C4-2B (cell line): ENCODE data around the gene NMNAT1.
A peak's percentile ranks its signal among the peaks of the same experiment; 100 is the strongest.
"Not testable (repeated sequence)": the region's sequence is repeated elsewhere in the genome, so short reads cannot be mapped to it uniquely, and the experiment has no call there.

Experiments
- H3K27ac ChIP-seq: fragments of 450-650 bp; 2 replicates; pipeline ENCODE4 v1.5.1; 2017
- CTCF ChIP-seq: fragments of 450-650 bp; conservative IDR thresholded peaks from 2 replicates; pipeline ENCODE4 v1.5.1; 2017; ENCODE audit warnings: mild to moderate bottlenecking
- ZFX ChIP-seq: fragments of 450-650 bp; IDR thresholded peaks from 2 replicates; pipeline ENCODE4 v1.6.1; 2017

Gene NMNAT1

GRCh38 chr1:9910423-9911178 lies 32.7 kb upstream of the NMNAT1 start:
- TF ChIP-seq ZFX, result peak; percentile 31; the same call in 1 of the 2 replicates
- TF ChIP-seq CTCF, result no peak
- peak overlapping the region; percentile 78 for H3K27ac ChIP-seq

GRCh38 chr1:9912264-9912936 lies 30.9 kb upstream of the NMNAT1 start:
- no peak overlapping the region; the same call in 1 of the 2 replicates for H3K27ac ChIP-seq
- TF ChIP-seq CTCF (no peak), ZFX (no peak)

- TF ChIP-seq ZFX (no peak), CTCF (no peak)
- H3K27ac ChIP-seq, result no peak overlapping the region
Measured at GRCh38 chr1:9914610-9914937, 28.7 kb upstream of the NMNAT1 start.

GRCh38 chr1:9916452-9916851 lies 26.8 kb upstream of the NMNAT1 start:
- H3K27ac ChIP-seq, result no peak overlapping the region
- no peak for TF ChIP-seq CTCF
- no peak for TF ChIP-seq ZFX

- H3K27ac ChIP-seq, result not testable (repeated sequence)
Measured at GRCh38 chr1:9917495-9917894, 25.8 kb upstream of the NMNAT1 start.

- H3K27ac ChIP-seq, result no peak overlapping the region
- TF ChIP-seq ZFX (no peak), CTCF (no peak)
Measured at GRCh38 chr1:9917901-9918300, 25.4 kb upstream of the NMNAT1 start.

- no peak for TF ChIP-seq CTCF
- no peak for TF ChIP-seq ZFX
- no peak overlapping the region for H3K27ac ChIP-seq
Measured at GRCh38 chr1:9920606-9921005, 22.7 kb upstream of the NMNAT1 start.

GRCh38 chr1:9922342-9922741 lies 20.9 kb upstream of the NMNAT1 start:
- TF ChIP-seq CTCF (no peak), ZFX (no peak)
- no peak overlapping the region for H3K27ac ChIP-seq
